Fibroblast of lung (primary cell): Measurements from ENCODE around the gene CLASP2.

Experiments
- CTCF ChIP-seq, 2 donors: IDR thresholded peaks in 1 of 2; conservative IDR thresholded peaks in 1 of 2; 1 replicate in 1 of 2; 2 replicates in 1 of 2; pipeline ENCODE4 v1.5.1; 2011 to 2012; ENCODE audit warnings: low read length in 2 of 2, control low read depth in 1 of 2, inconsistent platforms in 1 of 2, low read depth in 1 of 2, mild to moderate bottlenecking in 1 of 2
- EZH2 ChIP-seq: IDR thresholded peaks from 2 replicates; pipeline ENCODE4 v1.5.1; 2012; ENCODE audit warnings: low read length, control low read depth, mild to moderate bottlenecking; ENCODE audit errors: missing control alignments

GRCh38 chr3:33645060-33645647, 72.9 kb downstream of the CLASP2 start:
- TF ChIP-seq CTCF (conservative IDR thresholded peaks at IDR 0.05 in 1 of 2, IDR thresholded peaks at IDR 0.05 in 1 of 2; ENCODE audit: low read depth in 1 of 2, low read length in 2 of 2) (no peak), EZH2 (no peak)
